Articular chondrocyte of knee joint (primary cell): ENCODE data around the gene TSPAN16. TPM values are rescaled to one million over a fixed set of nuclear protein-coding genes. Genes with fewer than 3 reads are reported as not detected.

Experiments used
- total RNA-seq: library from RNA; depleted of rRNA; stranded (reverse); fragments of >200 nt; gene quantifications from 2 replicates; pipeline ENCODE4 v1.2.3, GENCODE V29; 2012

Gene TSPAN16, protein sequence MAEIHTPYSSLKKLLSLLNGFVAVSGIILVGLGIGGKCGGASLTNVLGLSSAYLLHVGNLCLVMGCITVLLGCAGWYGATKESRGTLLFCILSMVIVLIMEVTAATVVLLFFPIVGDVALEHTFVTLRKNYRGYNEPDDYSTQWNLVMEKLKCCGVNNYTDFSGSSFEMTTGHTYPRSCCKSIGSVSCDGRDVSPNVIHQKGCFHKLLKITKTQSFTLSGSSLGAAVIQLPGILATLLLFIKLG
- not detected in 2 replicates for total RNA-seq

DNA sequence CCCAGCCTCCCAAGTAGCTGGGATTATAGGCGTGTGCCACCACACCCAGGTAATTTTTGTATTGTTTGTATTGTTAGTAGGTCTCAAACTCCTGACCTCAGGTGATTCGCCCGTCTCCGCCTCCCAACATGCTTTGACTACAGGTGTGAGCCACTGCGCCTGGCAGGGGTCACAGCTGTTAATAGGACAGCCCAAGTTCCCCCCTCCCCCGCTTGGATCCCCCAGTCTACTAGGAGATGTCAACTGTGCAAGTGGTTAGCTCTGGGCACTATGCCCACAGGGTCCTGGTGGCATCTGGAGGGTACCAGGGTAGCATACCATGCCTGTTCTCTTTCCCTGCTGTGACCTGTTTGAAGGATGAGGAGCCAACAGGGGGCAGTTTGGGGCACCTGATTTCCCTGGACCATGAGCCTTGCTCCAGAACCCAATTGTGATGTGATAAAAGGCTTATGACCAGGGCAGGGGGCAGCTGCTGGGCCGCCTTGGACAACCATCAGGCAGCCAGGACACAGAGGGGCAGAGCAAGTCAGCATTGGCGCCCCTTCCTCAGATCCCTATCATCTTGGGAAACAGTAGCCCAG, at the start of gene TSPAN16:
TSPAN16 (plus strand) TSS at position 496 of the 581 bp plus-strand sequence. CDS start 138 bp downstream, outside the sequence.

DNA sequence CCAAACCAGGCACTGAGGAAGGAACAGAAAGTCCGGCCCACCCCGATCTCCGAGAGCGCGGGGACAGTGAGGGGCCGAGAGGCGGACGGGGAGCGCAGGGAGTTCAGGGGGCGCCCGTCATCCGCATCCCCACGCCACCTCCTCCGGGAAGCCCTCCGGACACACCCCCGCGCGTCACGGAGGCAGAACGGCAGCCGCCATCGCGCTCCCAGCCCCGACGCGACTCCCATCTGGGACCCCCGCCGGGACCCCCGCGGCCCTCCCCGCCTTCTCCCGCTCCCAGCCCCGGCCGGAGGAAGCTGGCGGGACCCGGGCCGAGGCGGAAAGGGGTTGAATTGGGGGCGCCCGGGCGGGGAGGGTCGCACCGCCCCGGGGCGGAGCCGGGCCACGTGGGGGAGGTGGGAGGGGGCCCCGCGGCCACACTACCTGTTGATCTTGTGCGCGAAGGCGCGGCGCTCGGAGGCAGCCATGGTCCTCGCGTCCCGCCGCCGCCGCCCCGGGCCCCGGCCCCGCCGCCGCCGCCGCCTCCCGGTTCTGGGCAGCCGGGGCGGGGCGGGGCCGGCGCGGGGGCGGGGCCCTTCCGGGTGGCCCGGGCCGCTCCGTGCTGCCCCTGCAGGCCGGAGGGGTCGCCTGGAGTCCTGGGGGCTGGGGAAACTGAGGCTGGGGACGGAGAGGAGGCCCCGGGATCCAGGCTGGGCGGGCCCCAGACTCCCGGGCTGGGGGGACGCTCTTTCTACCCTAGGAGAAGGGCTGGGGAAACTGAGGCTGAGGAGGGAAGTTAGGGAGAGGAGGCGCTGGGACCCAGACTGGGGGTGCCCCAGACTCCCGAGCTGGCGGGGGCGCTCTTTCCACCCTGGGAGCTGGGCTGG, 33.8 kb upstream of the TSPAN16 start, which contains the start of gene DOCK6:
DOCK6 (minus strand) TSS at position 554 of the 869 bp plus-strand sequence; CDS start at position 470, 84 bp downstream.

DNA sequence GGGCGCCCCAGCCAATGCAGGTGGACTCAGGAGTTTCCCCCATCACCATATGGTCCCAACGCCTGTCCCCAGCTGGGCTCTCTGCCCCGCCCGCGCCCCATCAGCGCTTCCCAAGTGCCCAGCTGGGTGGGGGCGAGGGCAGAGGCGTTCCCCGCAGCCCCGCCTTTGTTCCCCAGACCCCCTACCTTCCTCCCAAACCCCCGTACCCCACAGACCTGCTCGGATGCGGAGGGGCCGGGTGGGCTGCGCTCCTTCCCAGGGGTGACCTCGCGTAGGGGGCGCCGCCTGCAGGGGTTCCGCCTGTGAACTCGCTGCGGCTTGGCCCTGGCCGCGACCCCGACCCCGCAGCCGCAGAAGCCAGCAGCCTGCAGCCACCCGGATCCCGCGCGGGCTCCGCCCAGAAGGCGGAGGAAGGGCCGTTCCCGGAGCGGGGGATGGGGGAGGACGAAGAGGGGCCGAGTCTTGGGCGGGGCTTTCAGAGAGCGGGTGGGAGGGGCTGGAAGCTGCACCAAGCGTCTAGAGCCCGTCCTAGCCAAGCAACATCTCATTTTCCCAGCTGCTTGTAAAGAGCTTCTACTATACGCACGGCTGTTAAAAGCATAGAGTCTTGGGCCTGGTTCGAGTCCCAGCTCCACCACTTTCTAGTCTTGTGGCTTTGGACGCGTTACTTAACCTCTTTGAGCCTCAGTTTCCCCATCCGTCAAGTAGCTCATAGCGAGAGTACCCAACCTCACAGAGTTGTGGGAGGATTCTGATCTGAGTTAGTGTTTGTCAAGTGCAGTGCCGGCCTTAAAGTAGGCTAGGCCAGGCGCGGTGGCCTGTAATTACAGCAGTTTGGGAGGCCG, 43.5 kb downstream of the TSPAN16 start, which contains the start of gene RAB3D:
RAB3D (minus strand) TSS at position 404 of the 845 bp plus-strand sequence. CDS start 2,258 bp downstream, outside the sequence.

DNA sequence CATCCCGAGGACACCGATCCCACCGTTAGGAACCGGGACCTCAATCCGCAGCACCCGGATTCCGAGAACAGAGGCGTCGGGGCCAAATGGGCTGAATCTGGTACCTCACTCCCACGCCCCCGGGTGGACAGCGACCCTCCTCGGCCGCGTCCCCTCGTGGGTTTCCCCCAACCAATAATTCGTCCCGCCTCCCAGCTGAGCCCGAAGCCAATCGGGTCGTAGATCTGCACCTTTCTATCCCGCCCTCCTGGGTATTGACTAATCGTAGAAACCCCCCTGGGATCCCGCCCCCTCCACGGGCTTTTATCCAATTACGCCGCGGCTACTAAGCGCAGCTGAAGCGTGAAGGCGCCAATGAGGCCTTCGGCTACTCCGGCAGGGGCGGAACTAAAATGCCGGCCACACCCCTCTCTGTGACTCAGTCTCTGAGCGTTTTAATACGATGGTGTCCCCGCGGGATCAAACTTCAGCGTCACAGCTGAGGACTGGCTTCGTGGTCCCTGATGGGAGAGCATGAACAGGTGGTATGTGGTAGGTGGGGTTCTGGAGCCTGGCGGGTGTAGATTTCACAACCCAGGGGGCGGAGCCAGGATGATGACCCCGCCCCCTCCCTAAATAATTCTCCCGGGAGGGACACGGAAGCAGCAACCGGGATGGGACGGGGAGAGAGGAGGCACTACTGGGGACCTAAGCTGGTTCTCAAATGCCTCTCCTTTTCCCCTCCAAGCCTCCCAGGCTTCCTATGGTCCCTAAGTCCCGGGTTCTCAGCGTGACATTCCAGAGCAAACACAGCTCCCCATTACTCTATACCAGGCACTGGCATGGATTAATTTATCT, 50.4 kb downstream of the TSPAN16 start, which contains the start of the genes CCDC159 and TMEM205:
CCDC159 (plus strand) TSS at position 416 of the 837 bp plus-strand sequence; CDS start at position 504, 88 bp downstream.
TMEM205 (minus strand) TSS at position 165 of the 837 bp plus-strand sequence. CDS start 649 bp downstream, outside the sequence.

DNA sequence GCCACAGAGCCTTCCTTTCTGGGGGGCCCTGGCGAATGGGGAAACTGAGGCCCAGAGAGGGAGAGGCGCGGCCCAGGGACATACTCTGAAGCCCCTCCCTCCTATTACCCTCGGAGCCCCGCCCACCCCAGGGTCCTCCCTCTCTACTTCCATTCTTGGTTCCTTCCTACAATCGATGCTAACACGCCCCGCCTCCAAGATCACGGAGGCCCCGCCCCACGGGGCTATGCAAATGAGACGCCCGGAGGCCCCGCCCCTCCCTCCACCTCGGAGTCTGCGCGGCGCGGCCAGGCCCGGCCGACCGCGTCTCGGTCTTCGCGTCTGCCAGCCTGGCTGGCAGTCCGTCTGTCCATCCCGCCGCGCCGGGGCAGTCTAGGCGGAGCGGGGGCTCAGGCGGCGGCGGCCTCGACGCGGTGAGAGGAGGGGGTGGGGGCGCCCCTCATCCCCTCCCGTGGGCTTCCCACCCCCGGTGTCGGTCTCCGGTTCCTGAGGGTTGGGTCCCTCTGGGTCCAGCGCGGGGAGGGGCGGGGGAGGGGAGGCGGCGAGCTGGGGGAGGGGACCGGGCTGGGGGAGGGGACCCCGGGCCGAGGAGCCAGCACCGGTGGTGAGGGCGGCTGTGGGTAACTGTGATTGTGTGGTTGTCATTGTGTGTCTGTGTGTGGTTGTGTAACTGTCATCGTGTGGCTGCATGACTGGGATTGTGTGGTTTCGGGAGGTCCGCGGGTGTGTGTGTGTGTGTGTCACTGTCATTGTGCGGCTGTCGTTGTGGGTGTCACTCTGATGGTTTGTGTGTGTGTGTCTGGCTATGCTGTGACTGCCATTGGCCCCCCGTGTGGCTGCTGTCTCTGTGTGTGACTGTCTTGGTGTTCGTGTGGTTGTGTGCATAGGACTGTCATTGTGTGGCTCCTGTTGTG, 59.5 kb downstream of the TSPAN16 start, which contains the start of gene PLPPR2:
PLPPR2 (plus strand) TSS at position 273 of the 914 bp plus-strand sequence. CDS start 2,242 bp downstream, outside the sequence.

Other genes with a start within 250 kb of the TSPAN16 start
- gene LDLR, start 206.7 kb upstream of the TSPAN16 start, total RNA-seq = 90.7 and 120 TPM in 2 replicates
- 18.3 and 25.1 TPM in 2 replicates for gene SPC24, start 140.4 kb upstream of the TSPAN16 start, total RNA-seq
- gene KANK2, start 98.6 kb upstream of the TSPAN16 start, total RNA-seq = 262 TPM in 2 replicates
- gene ANGPTL8, start 56.5 kb upstream of the TSPAN16 start, total RNA-seq = not detected in 2 replicates
- 11.0 and 13.1 TPM in 2 replicates for gene DOCK6, start 33.6 kb upstream of the TSPAN16 start, total RNA-seq
- gene RAB3D, start 43.5 kb downstream of the TSPAN16 start, total RNA-seq = 11.4 and 12.9 TPM in 2 replicates
- 76.3 and 80.2 TPM in 2 replicates for gene TMEM205, start 50.1 kb downstream of the TSPAN16 start, total RNA-seq
- 9.9 and 13.8 TPM in 2 replicates for gene CCDC159, start 50.4 kb downstream of the TSPAN16 start, total RNA-seq
- 12.0 and 14.0 TPM in 2 replicates for gene PLPPR2, start 59.3 kb downstream of the TSPAN16 start, total RNA-seq
- 0.43 and 0.91 TPM in 2 replicates for gene SWSAP1, start 78.5 kb downstream of the TSPAN16 start, total RNA-seq
- gene EPOR, start 88.2 kb downstream of the TSPAN16 start, total RNA-seq = 2.0 and 3.0 TPM in 2 replicates
- 4.3 and 6.5 TPM in 2 replicates for gene RGL3, start 123.2 kb downstream of the TSPAN16 start, total RNA-seq
- gene ODAD3, start 139.0 kb downstream of the TSPAN16 start, total RNA-seq = 0.26 and 0.32 TPM in 2 replicates
- gene PRKCSH, start 139.5 kb downstream of the TSPAN16 start, total RNA-seq = 114 and 135 TPM in 2 replicates
- not detected in 2 replicates for gene ELAVL3, start 184.9 kb downstream of the TSPAN16 start, total RNA-seq
- gene ZNF653, start 209.7 kb downstream of the TSPAN16 start, total RNA-seq = 3.1 and 3.6 TPM in 2 replicates
- gene ECSIT, start 233.0 kb downstream of the TSPAN16 start, total RNA-seq = 15.0 and 21.0 TPM in 2 replicates
- gene CNN1, start 242.7 kb downstream of the TSPAN16 start, total RNA-seq = 1.0 and 1.1 TPM in 2 replicates